ENCODE data around the gene PPP6R2. TPM values are rescaled to one million over a fixed set of nuclear protein-coding genes. Genes with fewer than 3 reads are reported as not detected.

PPP6R2 gene
- total RNA-seq, 2 donors from 2014 or later, result 42.6 to 48.3 TPM

GRCh38 chr22:50439314-50439870, 96.3 kb downstream of the PPP6R2 start:
- Mint-ChIP-seq H3K36me3 (no peaks in the 10 kb centered on the region), H3K9me3 (no peaks in the 10 kb centered on the region), H3K27ac (peak overlapping the region in 1 of 2 donors; percentile 69)
- peak in 1 of 2 donors; percentile 54 for DNase-seq (ENCODE audit: low spot score in 2 of 2)
- no peak for ATAC-seq

GRCh38 chr22:50439871-50440331, 96.8 kb downstream of the PPP6R2 start:
- Mint-ChIP-seq H3K36me3 (no peaks in the 10 kb centered on the region), H3K27ac (peak overlapping the region in 1 of 2 donors; percentile 69), H3K9me3 (no peaks in the 10 kb centered on the region)
- DNase-seq (ENCODE audit: low spot score in 2 of 2) (no peak), ATAC-seq (peak in 1 of 2 donors; percentile 14)

GRCh38 chr22:50440544-50441249, 97.6 kb downstream of the PPP6R2 start:
- Mint-ChIP-seq H3K27ac (peak overlapping the region in 1 of 2 donors; percentile 79), H3K9me3 (no peaks in the 10 kb centered on the region), H3K36me3 (no peaks in the 10 kb centered on the region)
- ATAC-seq, result no peak
- DNase-seq (ENCODE audit: low spot score in 2 of 2), result peak in 1 of 2 donors; percentile 53

GRCh38 chr22:50441428-50441993, 98.4 kb downstream of the PPP6R2 start:
- no peaks in the 10 kb centered on the region for H3K9me3 Mint-ChIP-seq
- no peak for DNase-seq (ENCODE audit: low spot score in 2 of 2)
- peak overlapping the region; percentile 79 to 90 for H3K27ac Mint-ChIP-seq
- ATAC-seq, result no peak
- no peaks in the 10 kb centered on the region for H3K36me3 Mint-ChIP-seq

- H3K27ac Mint-ChIP-seq, result peak overlapping the region; percentile 71 to 88
- H3K36me3 Mint-ChIP-seq, result peaks cover 0 to 3% of the 10 kb centered on the region in 2 donors
- no peak for ATAC-seq
- no peak for DNase-seq (ENCODE audit: low spot score in 2 of 2)
- no peaks in the 10 kb centered on the region for H3K9me3 Mint-ChIP-seq
Measured at GRCh38 chr22:50443197-50443596, 100.1 kb downstream of the PPP6R2 start.

GRCh38 chr22:50443801-50444625, 100.9 kb downstream of the PPP6R2 start:
- H3K27ac Mint-ChIP-seq, result peak overlapping the region in 1 of 2 donors; percentile 71
- H3K9me3 Mint-ChIP-seq, result no peaks in the 10 kb centered on the region
- H3K36me3 Mint-ChIP-seq, result peaks cover 0 to 5% of the 10 kb centered on the region in 2 donors
- no peak for DNase-seq (ENCODE audit: low spot score in 2 of 2)
- ATAC-seq, result peak in 1 of 2 donors; percentile 7

- peaks cover 0 to 7% of the 10 kb centered on the region in 2 donors for H3K36me3 Mint-ChIP-seq
- ATAC-seq (no peak), DNase-seq (ENCODE audit: low spot score in 2 of 2) (no peak)
- no peaks in the 10 kb centered on the region for H3K9me3 Mint-ChIP-seq
- H3K27ac Mint-ChIP-seq, result peak overlapping the region; percentile 85 to 94
Measured at GRCh38 chr22:50444663-50445062, 101.5 kb downstream of the PPP6R2 start.

GRCh38 chr22:50445071-50445879, 102.1 kb downstream of the PPP6R2 start:
- H3K9me3 Mint-ChIP-seq, result no peaks in the 10 kb centered on the region
- peak; percentile 3 to 32 for ATAC-seq
- H3K27ac Mint-ChIP-seq, result peak overlapping the region; percentile 85 to 94
- H3K36me3 Mint-ChIP-seq, result peaks cover 0 to 11% of the 10 kb centered on the region in 2 donors
- no peak for DNase-seq (ENCODE audit: low spot score in 2 of 2)

GRCh38 chr22:50445880-50446707, 103.0 kb downstream of the PPP6R2 start:
- peaks cover 0 to 11% of the 10 kb centered on the region in 2 donors for H3K36me3 Mint-ChIP-seq
- no peaks in the 10 kb centered on the region for H3K9me3 Mint-ChIP-seq
- ATAC-seq (no peak), DNase-seq (ENCODE audit: low spot score in 2 of 2) (no peak)
- H3K27ac Mint-ChIP-seq, result peak overlapping the region; percentile 85 to 94

- no peak overlapping the region for H3K27ac Mint-ChIP-seq
- no peaks in the 10 kb centered on the region for H3K9me3 Mint-ChIP-seq
- H3K36me3 Mint-ChIP-seq, result peaks cover 0 to 11% of the 10 kb centered on the region in 2 donors
- DNase-seq (ENCODE audit: low spot score in 2 of 2) (no peak), ATAC-seq (no peak)
Measured at GRCh38 chr22:50446708-50447575, 103.8 kb downstream of the PPP6R2 start.

- Mint-ChIP-seq H3K27ac (peak overlapping the region; percentile 20 to 61), H3K36me3 (peaks cover 0 to 11% of the 10 kb centered on the region in 2 donors), H3K9me3 (no peaks in the 10 kb centered on the region)
- no peak for ATAC-seq
- no peak for DNase-seq (ENCODE audit: low spot score in 2 of 2)
Measured at GRCh38 chr22:50447576-50448551, 104.7 kb downstream of the PPP6R2 start.

GRCh38 chr22:50452649-50453048, 109.5 kb downstream of the PPP6R2 start:
- Mint-ChIP-seq H3K27ac (peak overlapping the region; percentile 63 to 77), H3K36me3 (peaks cover 0 to 11% of the 10 kb centered on the region in 2 donors), H3K9me3 (no peaks in the 10 kb centered on the region)
- no peak for ATAC-seq
- no peak for DNase-seq (ENCODE audit: low spot score in 2 of 2)

GRCh38 chr22:50454556-50455075, 111.5 kb downstream of the PPP6R2 start:
- peak overlapping the region in 1 of 2 donors; percentile 63 for H3K27ac Mint-ChIP-seq
- DNase-seq (ENCODE audit: low spot score in 2 of 2) (no peak), ATAC-seq (peak in 1 of 2 donors; percentile 4)
- no peaks in the 10 kb centered on the region for H3K9me3 Mint-ChIP-seq
- peaks cover 0 to 4% of the 10 kb centered on the region in 2 donors for H3K36me3 Mint-ChIP-seq
